ENCODE data around the gene KCNIP2.

The KCNIP2 gene

DNA sequence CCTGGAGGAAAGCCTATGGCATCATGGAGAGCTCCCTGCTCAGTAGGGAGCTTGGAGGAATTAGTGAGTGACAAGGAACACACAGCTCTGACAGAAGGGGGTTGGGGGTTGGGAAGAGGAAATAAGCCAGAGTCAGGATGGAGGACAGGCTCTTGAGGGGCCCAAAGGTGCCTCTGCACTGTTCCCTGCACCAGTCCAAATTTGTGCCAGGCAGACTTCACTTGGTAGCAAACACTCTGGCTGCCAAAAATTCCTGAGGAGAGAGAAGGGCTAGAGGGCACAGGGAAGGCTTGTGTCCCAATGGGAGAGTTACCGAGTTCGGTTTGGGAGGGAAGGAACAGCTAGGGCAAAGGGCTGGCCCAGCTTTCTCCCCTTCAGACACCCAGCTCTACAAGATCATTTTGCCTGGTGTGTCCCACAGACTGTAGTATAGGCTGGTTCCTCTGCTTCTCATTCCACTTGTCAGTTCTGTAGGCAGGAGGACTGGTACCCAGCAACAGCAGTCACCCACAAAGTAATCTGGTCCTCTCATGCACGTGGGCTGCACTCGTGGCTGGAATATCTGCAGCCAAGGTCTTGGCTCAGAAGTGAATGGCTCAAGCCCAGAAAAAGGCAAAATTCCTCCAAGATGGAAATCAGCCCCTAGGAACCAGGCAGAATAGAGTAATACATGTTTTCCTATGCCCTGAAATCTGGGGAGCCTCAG is 8.0 kb upstream of the KCNIP2 start:
- no peaks in the 10 kb centered on the region for H3K4me1 ChIP-seq (ENCODE audit: control insufficient read depth in 1 of 2, insufficient read depth in 2 of 2, low read length in 2 of 2)

DNA sequence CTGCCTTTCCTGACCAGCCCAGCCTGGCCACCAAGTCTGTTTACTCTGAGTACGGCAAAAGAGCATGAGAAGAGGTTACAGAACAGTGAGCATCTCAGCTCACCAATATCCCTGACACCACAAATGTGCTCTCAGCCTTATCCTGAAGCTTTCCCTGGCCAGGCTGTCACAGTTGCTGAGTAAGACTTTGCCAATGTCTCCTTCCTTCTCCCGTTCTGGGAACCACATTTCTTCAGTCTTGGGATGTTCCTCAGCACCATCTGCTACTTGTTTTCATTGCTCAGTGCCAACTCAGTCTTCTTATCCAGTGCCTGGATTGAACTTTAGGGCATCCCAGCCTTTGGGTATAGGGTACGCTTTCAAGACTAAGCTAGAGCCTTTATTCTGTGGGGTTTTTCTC is 7.1 kb upstream of the KCNIP2 start:
- Histone ChIP-seq H3K4me3 (ENCODE audit: low read depth in 1 of 2, low read length in 2 of 2) (no peak overlapping the region), H3K36me3 (ENCODE audit: control insufficient read depth in 1 of 2, insufficient read depth in 2 of 2, low read length in 2 of 2) (peaks cover 16 to 31% of the 10 kb centered on the region in 2 donors), H3K27ac (ENCODE audit: low read depth, low read length) (no peak overlapping the region), H3K9ac (ENCODE audit: low read depth in 1 of 2, low read length in 2 of 2) (no peak overlapping the region), H3K9me3 (ENCODE audit: control insufficient read depth in 1 of 2, low read length in 2 of 2) (no peaks in the 10 kb centered on the region), H3K27me3 (ENCODE audit: control insufficient read depth in 1 of 2, insufficient read depth in 2 of 2, low read length in 2 of 2) (no peaks in the 10 kb centered on the region), H3K4me1 (ENCODE audit: control insufficient read depth in 1 of 2, insufficient read depth in 2 of 2, low read length in 2 of 2) (no peaks in the 10 kb centered on the region)

More for the DNA sequence above, 8.0 kb upstream of the KCNIP2 start:
- no peak overlapping the region for H3K4me3 ChIP-seq (ENCODE audit: low read depth in 1 of 2, low read length in 2 of 2)
- no peak overlapping the region for H3K27ac ChIP-seq (ENCODE audit: low read depth, low read length)
- peaks cover 11 to 27% of the 10 kb centered on the region in 2 donors for H3K36me3 ChIP-seq (ENCODE audit: control insufficient read depth in 1 of 2, insufficient read depth in 2 of 2, low read length in 2 of 2)
- no peak overlapping the region for H3K9ac ChIP-seq (ENCODE audit: low read depth in 1 of 2, low read length in 2 of 2)
- no peaks in the 10 kb centered on the region for H3K27me3 ChIP-seq (ENCODE audit: control insufficient read depth in 1 of 2, insufficient read depth in 2 of 2, low read length in 2 of 2)
- H3K9me3 ChIP-seq (ENCODE audit: control insufficient read depth in 1 of 2, low read length in 2 of 2) = no peaks in the 10 kb centered on the region

DNA sequence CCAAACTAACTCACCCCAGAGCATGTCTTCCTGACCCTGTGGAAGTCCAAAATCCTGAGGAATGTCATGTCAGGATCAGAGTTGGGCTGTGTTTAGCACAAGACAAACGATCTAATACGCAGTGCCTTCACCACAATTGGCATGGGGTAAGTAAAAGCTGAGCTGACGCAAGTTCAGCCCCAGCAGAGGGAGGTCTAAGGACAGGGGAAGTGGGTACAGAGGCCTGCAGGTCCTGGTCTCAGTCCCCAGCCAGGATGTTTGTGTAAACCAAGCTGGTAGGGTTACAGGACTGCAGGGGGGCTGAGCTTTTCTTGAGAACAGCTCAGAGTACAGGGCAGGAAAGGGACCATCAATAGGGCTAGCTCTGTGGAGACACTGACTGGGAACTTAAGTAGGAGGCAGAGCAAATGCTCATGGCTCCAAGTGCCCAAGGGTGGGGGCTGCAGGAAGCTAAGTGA is 5.3 kb upstream of the KCNIP2 start:
- Histone ChIP-seq H3K27ac (ENCODE audit: low read depth, low read length) (no peak overlapping the region), H3K36me3 (ENCODE audit: control insufficient read depth in 1 of 2, insufficient read depth in 2 of 2, low read length in 2 of 2) (peaks cover 19 to 34% of the 10 kb centered on the region in 2 donors), H3K4me3 (ENCODE audit: low read depth in 1 of 2, low read length in 2 of 2) (no peak overlapping the region), H3K9me3 (ENCODE audit: control insufficient read depth in 1 of 2, low read length in 2 of 2) (no peaks in the 10 kb centered on the region), H3K27me3 (ENCODE audit: control insufficient read depth in 1 of 2, insufficient read depth in 2 of 2, low read length in 2 of 2) (no peaks in the 10 kb centered on the region), H3K9ac (ENCODE audit: low read depth in 1 of 2, low read length in 2 of 2) (no peak overlapping the region), H3K4me1 (ENCODE audit: control insufficient read depth in 1 of 2, insufficient read depth in 2 of 2, low read length in 2 of 2) (peaks cover 0 to 4% of the 10 kb centered on the region in 2 donors)

DNA sequence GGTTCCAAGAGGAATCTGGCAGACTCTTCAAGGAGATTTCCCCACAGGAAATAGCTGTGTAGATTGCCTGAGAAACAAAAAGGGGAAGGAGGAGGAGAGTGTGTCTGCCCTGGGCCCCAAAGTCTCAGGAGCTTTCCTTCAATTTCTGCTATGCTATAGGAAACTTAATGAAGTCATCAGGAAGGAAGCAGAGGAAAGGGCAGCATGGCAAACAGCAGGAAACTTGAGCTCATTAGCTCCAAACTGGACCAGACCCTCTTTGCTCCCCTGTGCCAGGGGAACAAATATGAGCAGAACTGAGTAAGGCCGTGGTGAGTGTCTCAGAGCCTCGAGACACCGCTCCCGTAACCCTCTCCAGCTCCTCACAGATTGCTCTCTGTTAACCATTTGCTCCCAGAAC is 4.8 kb upstream of the KCNIP2 start:
- Histone ChIP-seq H3K36me3 (ENCODE audit: control insufficient read depth in 1 of 2, insufficient read depth in 2 of 2, low read length in 2 of 2) (peaks cover 19 to 34% of the 10 kb centered on the region in 2 donors), H3K4me1 (ENCODE audit: control insufficient read depth in 1 of 2, insufficient read depth in 2 of 2, low read length in 2 of 2) (peaks cover 0 to 4% of the 10 kb centered on the region in 2 donors), H3K9me3 (ENCODE audit: control insufficient read depth in 1 of 2, low read length in 2 of 2) (no peaks in the 10 kb centered on the region), H3K27ac (ENCODE audit: low read depth, low read length) (no peak overlapping the region), H3K9ac (ENCODE audit: low read depth in 1 of 2, low read length in 2 of 2) (no peak overlapping the region), H3K27me3 (ENCODE audit: control insufficient read depth in 1 of 2, insufficient read depth in 2 of 2, low read length in 2 of 2) (no peaks in the 10 kb centered on the region), H3K4me3 (ENCODE audit: low read depth in 1 of 2, low read length in 2 of 2) (no peak overlapping the region)

DNA sequence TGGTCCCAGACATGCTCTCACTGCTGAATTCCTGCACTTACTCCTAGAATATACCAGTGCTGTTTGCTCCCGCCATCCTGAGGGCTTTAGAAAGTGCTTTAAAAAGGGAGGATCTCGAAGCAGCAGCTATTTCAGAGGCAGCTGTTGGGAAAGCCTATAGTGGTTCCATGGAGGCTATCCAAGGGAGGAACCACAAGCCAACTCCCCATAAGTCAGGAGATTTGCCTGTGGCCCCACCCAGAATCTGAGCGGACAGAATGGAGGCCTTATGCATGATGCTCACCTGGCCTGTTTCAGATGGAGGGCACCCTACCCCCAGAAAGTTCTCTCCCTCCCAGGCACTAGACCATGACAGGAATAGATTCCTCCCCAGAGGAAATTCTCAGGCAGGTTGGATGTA is 2.3 kb upstream of the KCNIP2 start:
- H3K9ac ChIP-seq (ENCODE audit: low read depth in 1 of 2, low read length in 2 of 2) = no peak overlapping the region
- no peaks in the 10 kb centered on the region for H3K27me3 ChIP-seq (ENCODE audit: control insufficient read depth in 1 of 2, insufficient read depth in 2 of 2, low read length in 2 of 2)
- H3K36me3 ChIP-seq (ENCODE audit: control insufficient read depth in 1 of 2, insufficient read depth in 2 of 2, low read length in 2 of 2) = peaks cover 11 to 24% of the 10 kb centered on the region in 2 donors
- H3K4me1 ChIP-seq (ENCODE audit: control insufficient read depth in 1 of 2, insufficient read depth in 2 of 2, low read length in 2 of 2) = peaks cover 6 to 13% of the 10 kb centered on the region in 2 donors
- H3K9me3 ChIP-seq (ENCODE audit: control insufficient read depth in 1 of 2, low read length in 2 of 2) = no peaks in the 10 kb centered on the region
- H3K27ac ChIP-seq (ENCODE audit: low read depth, low read length) = no peak overlapping the region
- no peak overlapping the region for H3K4me3 ChIP-seq (ENCODE audit: low read depth in 1 of 2, low read length in 2 of 2)

DNA sequence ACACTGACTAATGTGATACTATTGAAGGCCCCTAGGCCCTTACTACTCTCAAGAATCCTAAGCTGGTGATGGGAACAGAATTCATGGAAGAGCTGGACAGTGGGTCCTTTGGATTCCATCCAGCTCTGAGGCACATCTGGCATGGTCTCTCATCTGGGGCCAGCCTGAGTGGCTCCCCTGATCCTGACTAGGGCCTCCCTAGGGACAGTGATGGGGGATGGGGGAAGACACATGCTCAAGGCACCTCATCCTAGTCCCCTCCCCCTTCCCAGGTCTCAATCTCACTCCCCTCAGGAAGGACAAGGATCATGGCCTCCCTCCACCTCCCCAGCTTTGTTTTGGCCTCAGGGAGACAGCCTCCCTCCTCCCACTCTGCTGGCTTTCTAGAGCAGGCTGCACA is 1.8 kb downstream of the KCNIP2 start:
- Histone ChIP-seq H3K9ac (ENCODE audit: low read depth in 1 of 2, low read length in 2 of 2) (no peak overlapping the region), H3K4me1 (ENCODE audit: control insufficient read depth in 1 of 2, insufficient read depth in 2 of 2, low read length in 2 of 2) (peaks cover 10 to 23% of the 10 kb centered on the region in 2 donors)

DNA sequence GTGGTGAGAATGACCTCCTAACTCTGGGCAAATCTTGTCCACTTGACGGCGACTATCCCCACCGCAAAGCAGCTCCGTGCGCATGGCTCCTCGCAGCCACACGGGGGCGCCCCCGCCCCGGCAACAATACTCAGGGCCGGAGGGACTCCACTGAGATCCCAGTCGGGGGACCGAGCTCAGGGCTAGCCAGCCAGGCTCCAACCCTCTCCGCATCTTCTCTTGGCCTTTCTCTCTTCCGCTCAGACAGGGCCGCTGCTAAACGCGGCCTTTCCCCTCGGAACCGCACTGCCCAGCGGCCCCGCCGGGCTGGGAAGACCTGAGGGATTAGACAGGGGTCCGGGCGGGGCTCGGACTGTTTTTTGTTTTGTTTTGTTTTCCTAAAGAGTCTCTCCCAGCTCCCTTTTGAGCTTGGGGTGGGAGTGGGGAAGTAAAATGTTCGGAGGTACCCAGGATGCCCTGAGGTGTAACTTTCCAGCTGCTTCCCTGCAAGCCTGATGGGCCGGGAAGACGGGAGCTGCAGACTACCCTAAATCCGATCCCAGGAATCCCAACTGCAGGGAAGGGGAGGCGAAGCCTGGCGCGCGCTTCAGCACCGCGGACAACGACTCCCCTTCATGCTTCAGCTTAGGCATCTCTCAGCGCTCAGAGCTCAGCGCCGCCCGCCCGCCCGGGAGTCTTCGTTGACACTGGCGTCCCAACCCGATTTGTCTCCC is 2.7 kb downstream of the KCNIP2 start:
- Histone ChIP-seq H3K9ac (ENCODE audit: low read depth in 1 of 2, low read length in 2 of 2) (peak overlapping the region in 1 of 2 donors; percentile 27), H3K4me3 (ENCODE audit: low read depth in 1 of 2, low read length in 2 of 2) (peak overlapping the region; percentile 27 to 53)

More for the DNA sequence above, 1.8 kb downstream of the KCNIP2 start:
- no peaks in the 10 kb centered on the region for H3K9me3 ChIP-seq (ENCODE audit: control insufficient read depth in 1 of 2, low read length in 2 of 2)
- no peaks in the 10 kb centered on the region for H3K27me3 ChIP-seq (ENCODE audit: control insufficient read depth in 1 of 2, insufficient read depth in 2 of 2, low read length in 2 of 2)
- H3K4me3 ChIP-seq (ENCODE audit: low read depth in 1 of 2, low read length in 2 of 2) = no peak overlapping the region
- H3K27ac ChIP-seq (ENCODE audit: low read depth, low read length) = no peak overlapping the region
- H3K36me3 ChIP-seq (ENCODE audit: control insufficient read depth in 1 of 2, insufficient read depth in 2 of 2, low read length in 2 of 2) = peaks cover 7% of the 10 kb centered on the region in 2 donors

DNA sequence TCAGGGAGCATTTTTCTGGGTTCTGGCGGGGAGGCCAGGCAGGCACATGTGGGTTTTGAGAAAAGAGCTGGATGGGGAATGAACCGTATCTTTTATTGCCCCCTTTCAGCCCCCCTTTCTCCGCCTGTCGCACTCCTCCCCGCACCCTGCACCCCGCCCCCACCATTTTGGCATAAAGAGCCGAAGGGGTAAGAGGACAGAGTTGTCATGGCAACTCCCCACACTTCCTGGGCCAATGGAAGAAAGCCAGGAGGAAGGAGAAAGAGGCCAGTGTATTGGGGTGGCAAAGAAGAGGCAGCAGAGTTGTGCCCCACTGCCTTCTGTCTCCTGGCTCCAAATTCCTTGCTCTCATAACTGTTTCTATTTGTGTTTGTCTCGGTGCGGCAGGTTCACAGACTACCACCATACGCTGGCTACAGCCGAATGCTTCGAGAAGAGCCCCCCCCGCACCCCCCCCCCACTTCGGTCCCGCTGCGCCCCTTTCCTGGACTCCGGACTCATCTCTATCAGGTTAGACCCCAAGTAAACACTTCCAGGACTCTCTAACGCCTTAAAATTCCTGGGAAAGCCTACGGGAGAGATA is 3.4 kb downstream of the KCNIP2 start:
- Histone ChIP-seq H3K9ac (ENCODE audit: low read depth in 1 of 2, low read length in 2 of 2) (peak overlapping the region in 1 of 2 donors; percentile 27), H3K4me3 (ENCODE audit: low read depth in 1 of 2, low read length in 2 of 2) (peak overlapping the region; percentile 48 to 53), H3K36me3 (ENCODE audit: control insufficient read depth in 1 of 2, insufficient read depth in 2 of 2, low read length in 2 of 2) (no peaks in the 10 kb centered on the region), H3K4me1 (ENCODE audit: control insufficient read depth in 1 of 2, insufficient read depth in 2 of 2, low read length in 2 of 2) (peaks cover 10 to 23% of the 10 kb centered on the region in 2 donors), H3K27ac (ENCODE audit: low read depth, low read length) (no peak overlapping the region), H3K9me3 (ENCODE audit: control insufficient read depth in 1 of 2, low read length in 2 of 2) (no peaks in the 10 kb centered on the region), H3K27me3 (ENCODE audit: control insufficient read depth in 1 of 2, insufficient read depth in 2 of 2, low read length in 2 of 2) (no peaks in the 10 kb centered on the region)

More for the DNA sequence above, 2.7 kb downstream of the KCNIP2 start:
- Histone ChIP-seq H3K36me3 (ENCODE audit: control insufficient read depth in 1 of 2, insufficient read depth in 2 of 2, low read length in 2 of 2) (peaks cover 4% of the 10 kb centered on the region in 2 donors), H3K4me1 (ENCODE audit: control insufficient read depth in 1 of 2, insufficient read depth in 2 of 2, low read length in 2 of 2) (peaks cover 10 to 23% of the 10 kb centered on the region in 2 donors), H3K27me3 (ENCODE audit: control insufficient read depth in 1 of 2, insufficient read depth in 2 of 2, low read length in 2 of 2) (no peaks in the 10 kb centered on the region), H3K27ac (ENCODE audit: low read depth, low read length) (no peak overlapping the region), H3K9me3 (ENCODE audit: control insufficient read depth in 1 of 2, low read length in 2 of 2) (no peaks in the 10 kb centered on the region)

DNA sequence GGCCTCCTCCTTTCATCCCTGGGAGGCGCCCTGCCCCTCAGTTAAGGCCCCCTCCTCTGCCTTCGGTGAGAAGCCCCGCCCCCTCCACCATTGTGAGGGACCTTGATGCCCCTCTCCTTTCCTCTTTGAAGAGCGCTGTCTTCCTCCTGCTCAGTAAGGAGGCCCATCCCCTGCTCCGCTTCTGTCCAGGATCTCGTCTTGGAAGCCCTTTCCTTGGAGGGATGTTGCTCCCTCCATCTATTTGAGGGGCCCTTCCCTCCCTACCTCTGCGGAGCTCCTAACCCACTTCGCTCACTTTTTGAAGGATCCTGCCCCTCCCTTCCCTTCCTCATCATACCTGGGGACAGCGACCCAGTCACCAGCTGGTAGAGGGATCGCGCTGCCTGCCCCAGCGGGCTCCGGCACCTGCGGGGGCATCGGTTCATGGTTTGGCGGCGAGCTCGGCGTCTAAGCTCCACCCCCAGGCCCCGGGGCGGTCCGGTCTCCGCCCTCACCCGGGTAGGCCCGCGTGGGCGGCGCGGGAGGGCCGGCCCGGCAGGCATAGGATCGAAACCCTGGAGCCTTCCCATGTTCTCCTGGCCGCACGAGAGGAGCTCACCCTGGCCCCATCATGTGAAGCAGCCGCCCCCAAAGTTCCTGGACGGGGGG is 4.1 kb downstream of the KCNIP2 start:
- no peaks in the 10 kb centered on the region for H3K9me3 ChIP-seq (ENCODE audit: control insufficient read depth in 1 of 2, low read length in 2 of 2)
- no peak overlapping the region for H3K27ac ChIP-seq (ENCODE audit: low read depth, low read length)
- peaks cover 14 to 23% of the 10 kb centered on the region in 2 donors for H3K4me1 ChIP-seq (ENCODE audit: control insufficient read depth in 1 of 2, insufficient read depth in 2 of 2, low read length in 2 of 2)
- no peaks in the 10 kb centered on the region for H3K36me3 ChIP-seq (ENCODE audit: control insufficient read depth in 1 of 2, insufficient read depth in 2 of 2, low read length in 2 of 2)
- H3K4me3 ChIP-seq (ENCODE audit: low read depth in 1 of 2, low read length in 2 of 2) = peak overlapping the region; percentile 48 to 53
- no peaks in the 10 kb centered on the region for H3K27me3 ChIP-seq (ENCODE audit: control insufficient read depth in 1 of 2, insufficient read depth in 2 of 2, low read length in 2 of 2)
- H3K9ac ChIP-seq (ENCODE audit: low read depth in 1 of 2, low read length in 2 of 2) = no peak overlapping the region

Measured in duodenal mucosa (tissue), 2 donors.